ENCODE data around the gene P2RY12.
"Not testable (repeated sequence)": the region's sequence is repeated elsewhere in the genome, so short reads cannot be mapped to it uniquely, and the experiment has no call there.

P2RY12 gene

GRCh38 chr3:151403246-151403645, 18.7 kb upstream of the P2RY12 start:
- peaks cover 9% of the 10 kb centered on the region for H3K27me3 Mint-ChIP-seq (ENCODE audit: low read depth)

GRCh38 chr3:151402349-151402748, 17.8 kb upstream of the P2RY12 start:
- Mint-ChIP-seq H3K9me3 (no peaks in the 10 kb centered on the region), H3K36me3 (ENCODE audit: low read depth) (no peaks in the 10 kb centered on the region), H3K27me3 (ENCODE audit: low read depth) (peaks cover 9% of the 10 kb centered on the region), H3K4me3 (no peak overlapping the region), H3K4me1 (ENCODE audit: low read depth) (peaks cover 4% of the 10 kb centered on the region), H3K27ac (no peak overlapping the region)

More at GRCh38 chr3:151403246-151403645, 18.7 kb upstream of the P2RY12 start:
- Mint-ChIP-seq H3K4me3 (no peak overlapping the region), H3K27ac (no peak overlapping the region), H3K36me3 (ENCODE audit: low read depth) (no peaks in the 10 kb centered on the region), H3K9me3 (no peaks in the 10 kb centered on the region), H3K4me1 (ENCODE audit: low read depth) (peaks cover 4% of the 10 kb centered on the region)

DNA sequence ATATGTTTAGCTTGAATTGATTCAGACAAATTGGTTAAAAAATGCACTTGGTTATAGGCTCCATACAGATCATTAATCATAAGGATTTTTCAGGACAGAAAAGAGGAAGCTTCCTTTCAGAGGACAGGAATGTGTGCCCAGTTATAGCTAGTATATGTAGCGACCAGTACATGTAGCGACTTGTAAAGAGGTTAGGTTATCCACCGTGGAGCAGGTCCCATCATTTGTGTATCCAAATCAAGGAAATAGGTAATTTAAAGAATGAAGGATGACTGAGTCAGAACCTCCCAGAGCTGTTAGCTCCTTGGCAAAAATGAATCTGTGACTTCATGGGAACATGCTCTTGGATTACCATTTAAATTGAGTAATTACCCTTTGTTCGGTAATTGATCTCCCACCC, 15.8 kb upstream of the P2RY12 start:
- no peak overlapping the region for H3K4me3 Mint-ChIP-seq
- peaks cover 4% of the 10 kb centered on the region for H3K4me1 Mint-ChIP-seq (ENCODE audit: low read depth)
- H3K27ac Mint-ChIP-seq, result no peak overlapping the region
- H3K27me3 Mint-ChIP-seq (ENCODE audit: low read depth), result no peaks in the 10 kb centered on the region
- H3K36me3 Mint-ChIP-seq (ENCODE audit: low read depth), result no peaks in the 10 kb centered on the region
- no peaks in the 10 kb centered on the region for H3K9me3 Mint-ChIP-seq

GRCh38 chr3:151398895-151399294, 14.3 kb upstream of the P2RY12 start:
- H3K27ac Mint-ChIP-seq, result no peak overlapping the region
- no peaks in the 10 kb centered on the region for H3K9me3 Mint-ChIP-seq
- H3K36me3 Mint-ChIP-seq (ENCODE audit: low read depth), result no peaks in the 10 kb centered on the region
- H3K27me3 Mint-ChIP-seq (ENCODE audit: low read depth), result peaks cover 5% of the 10 kb centered on the region
- H3K4me3 Mint-ChIP-seq, result no peak overlapping the region
- peaks cover 2% of the 10 kb centered on the region for H3K4me1 Mint-ChIP-seq (ENCODE audit: low read depth)

GRCh38 chr3:151395806-151396205, 11.3 kb upstream of the P2RY12 start:
- Mint-ChIP-seq H3K27ac (no peak overlapping the region), H3K9me3 (no peaks in the 10 kb centered on the region), H3K36me3 (ENCODE audit: low read depth) (no peaks in the 10 kb centered on the region), H3K4me3 (no peak overlapping the region), H3K4me1 (ENCODE audit: low read depth) (no peaks in the 10 kb centered on the region), H3K27me3 (ENCODE audit: low read depth) (peaks cover 13% of the 10 kb centered on the region)

GRCh38 chr3:151394611-151395010, 10.1 kb upstream of the P2RY12 start:
- Mint-ChIP-seq H3K9me3 (no peaks in the 10 kb centered on the region), H3K36me3 (ENCODE audit: low read depth) (no peaks in the 10 kb centered on the region), H3K27me3 (ENCODE audit: low read depth) (peaks cover 13% of the 10 kb centered on the region), H3K4me1 (ENCODE audit: low read depth) (no peaks in the 10 kb centered on the region), H3K27ac (no peak overlapping the region), H3K4me3 (no peak overlapping the region)

DNA sequence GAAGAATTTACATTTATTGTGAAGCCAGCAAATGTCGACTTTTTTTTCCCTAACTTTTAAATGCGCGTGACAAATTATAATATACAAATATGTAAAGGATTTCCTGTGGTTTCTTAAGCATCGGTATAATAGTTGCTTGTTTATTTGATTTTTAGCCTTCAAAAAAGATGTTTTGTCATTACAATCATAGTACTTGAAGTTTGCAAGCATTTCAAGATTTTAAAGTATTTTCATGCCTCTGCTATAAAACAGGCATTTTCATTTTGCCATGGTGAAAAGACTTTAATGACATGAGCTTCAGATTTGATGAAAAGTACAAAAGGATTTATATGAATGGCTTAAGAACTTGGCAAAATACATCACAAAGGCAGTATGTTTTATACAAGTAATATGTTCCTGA, 9.4 kb upstream of the P2RY12 start:
- no peaks in the 10 kb centered on the region for H3K9me3 Mint-ChIP-seq
- H3K4me3 Mint-ChIP-seq, result no peak overlapping the region
- no peak overlapping the region for H3K27ac Mint-ChIP-seq
- no peaks in the 10 kb centered on the region for H3K4me1 Mint-ChIP-seq (ENCODE audit: low read depth)
- H3K36me3 Mint-ChIP-seq (ENCODE audit: low read depth), result no peaks in the 10 kb centered on the region
- H3K27me3 Mint-ChIP-seq (ENCODE audit: low read depth), result peaks cover 13% of the 10 kb centered on the region

DNA sequence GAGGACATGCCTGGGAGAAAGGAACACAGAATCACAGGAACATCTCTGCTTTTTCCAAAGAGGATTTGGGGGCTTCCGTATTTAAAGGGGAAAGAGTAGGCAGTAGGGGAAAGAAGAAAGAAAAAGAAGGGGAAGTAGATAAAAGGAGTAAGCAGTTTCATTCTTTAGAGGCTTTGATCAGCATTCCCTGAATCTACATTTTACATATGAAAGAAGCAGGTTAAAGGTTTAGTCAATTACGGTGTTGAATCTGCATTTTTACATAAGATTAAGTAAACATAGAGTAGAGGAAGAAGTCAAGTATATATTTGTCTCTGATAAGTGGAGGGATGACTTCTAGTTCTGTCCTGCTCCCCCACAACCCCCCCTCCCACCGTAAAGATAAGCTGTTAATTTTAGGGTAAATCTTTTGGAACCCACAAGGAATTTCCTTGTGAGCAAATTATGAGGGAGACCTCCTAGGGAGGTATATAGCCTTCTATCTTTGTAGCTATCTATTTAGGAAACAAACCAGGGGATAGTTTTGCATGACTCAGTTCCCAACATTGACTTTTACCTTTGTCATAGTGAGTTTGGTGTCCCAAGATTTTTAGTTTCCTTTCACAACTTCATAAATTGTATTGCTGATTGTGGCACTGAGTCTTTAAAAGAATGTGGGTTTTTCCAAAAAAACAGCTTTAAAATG, 8.7 kb upstream of the P2RY12 start:
- Mint-ChIP-seq H3K36me3 (ENCODE audit: low read depth) (no peaks in the 10 kb centered on the region), H3K4me3 (no peak overlapping the region), H3K27ac (no peak overlapping the region), H3K4me1 (ENCODE audit: low read depth) (no peaks in the 10 kb centered on the region), H3K9me3 (no peaks in the 10 kb centered on the region), H3K27me3 (ENCODE audit: low read depth) (peaks cover 13% of the 10 kb centered on the region)

- not testable (repeated sequence) for H3K4me1 Mint-ChIP-seq (ENCODE audit: low read depth); H3K36me3 Mint-ChIP-seq (ENCODE audit: low read depth); H3K27ac Mint-ChIP-seq; H3K9me3 Mint-ChIP-seq; H3K4me3 Mint-ChIP-seq
- H3K27me3 Mint-ChIP-seq (ENCODE audit: low read depth), result peaks cover 13% of the 10 kb centered on the region
Measured at GRCh38 chr3:151392191-151392590, 7.6 kb upstream of the P2RY12 start.

- no peak overlapping the region for H3K27ac Mint-ChIP-seq
- no peaks in the 10 kb centered on the region for H3K9me3 Mint-ChIP-seq
- no peaks in the 10 kb centered on the region for H3K36me3 Mint-ChIP-seq (ENCODE audit: low read depth)
- peaks cover 4% of the 10 kb centered on the region for H3K4me1 Mint-ChIP-seq (ENCODE audit: low read depth)
- no peak overlapping the region for H3K4me3 Mint-ChIP-seq
- peaks cover 13% of the 10 kb centered on the region for H3K27me3 Mint-ChIP-seq (ENCODE audit: low read depth)
Measured at GRCh38 chr3:151391720-151392119, 7.2 kb upstream of the P2RY12 start.

DNA sequence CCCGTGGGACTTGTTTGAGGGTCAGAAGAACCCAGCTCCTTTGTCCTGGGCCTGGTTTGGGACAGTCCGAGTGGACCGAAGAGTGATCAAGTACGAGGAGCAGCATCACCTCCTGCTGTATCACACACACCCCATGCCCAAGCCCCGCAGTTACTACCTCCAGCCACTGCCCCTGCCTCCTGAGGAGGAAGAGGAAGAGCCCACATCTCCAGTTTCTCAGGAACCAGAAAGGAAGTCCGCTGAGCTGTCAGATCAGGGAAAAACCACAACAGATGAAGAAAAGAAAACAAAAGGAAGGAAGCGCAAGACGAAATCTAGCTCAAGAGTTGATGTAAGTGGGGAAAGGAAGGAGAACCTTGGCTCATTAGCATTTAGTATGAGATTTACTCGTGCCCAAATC, 3.3 kb upstream of the P2RY12 start:
- Mint-ChIP-seq H3K4me3 (no peak overlapping the region), H3K27me3 (ENCODE audit: low read depth) (peaks cover 6% of the 10 kb centered on the region), H3K4me1 (ENCODE audit: low read depth) (peaks cover 10% of the 10 kb centered on the region), H3K36me3 (ENCODE audit: low read depth) (no peaks in the 10 kb centered on the region), H3K27ac (no peak overlapping the region), H3K9me3 (no peaks in the 10 kb centered on the region)

- Mint-ChIP-seq H3K27ac (no peak overlapping the region), H3K4me3 (no peak overlapping the region), H3K4me1 (ENCODE audit: low read depth) (peaks cover 13% of the 10 kb centered on the region), H3K36me3 (ENCODE audit: low read depth) (no peaks in the 10 kb centered on the region), H3K9me3 (no peaks in the 10 kb centered on the region), H3K27me3 (ENCODE audit: low read depth) (peaks cover 5% of the 10 kb centered on the region)
Measured at GRCh38 chr3:151387432-151387831, 2.9 kb upstream of the P2RY12 start.

GRCh38 chr3:151386056-151386455, 1.5 kb upstream of the P2RY12 start:
- H3K4me1 Mint-ChIP-seq (ENCODE audit: low read depth), result peaks cover 13% of the 10 kb centered on the region
- no peak overlapping the region for H3K27ac Mint-ChIP-seq
- no peaks in the 10 kb centered on the region for H3K36me3 Mint-ChIP-seq (ENCODE audit: low read depth)
- H3K9me3 Mint-ChIP-seq, result no peaks in the 10 kb centered on the region
- no peak overlapping the region for H3K4me3 Mint-ChIP-seq
- no peaks in the 10 kb centered on the region for H3K27me3 Mint-ChIP-seq (ENCODE audit: low read depth)

DNA sequence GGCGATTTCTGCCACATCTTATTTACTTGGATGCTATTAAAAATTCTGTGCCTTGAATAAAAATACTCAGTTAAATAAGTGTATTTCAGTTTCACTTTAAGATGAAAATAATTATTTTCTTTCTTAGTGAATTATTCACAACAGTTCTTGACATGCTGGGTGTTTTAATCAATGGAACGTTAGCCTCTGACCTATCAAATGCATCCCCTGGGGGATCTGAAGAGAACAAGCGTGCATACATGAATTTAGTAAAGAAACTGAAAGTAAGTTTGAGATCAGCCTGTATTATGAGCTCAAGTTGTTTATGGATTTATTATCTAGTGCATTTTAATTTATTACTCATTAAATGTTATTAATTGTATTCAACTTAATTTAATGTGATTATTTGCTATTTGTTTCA, 597 bp downstream of the P2RY12 start:
- no peak overlapping the region for H3K27ac Mint-ChIP-seq
- H3K27me3 Mint-ChIP-seq (ENCODE audit: low read depth), result no peaks in the 10 kb centered on the region
- no peaks in the 10 kb centered on the region for H3K36me3 Mint-ChIP-seq (ENCODE audit: low read depth)
- H3K4me3 Mint-ChIP-seq, result no peak overlapping the region
- H3K4me1 Mint-ChIP-seq (ENCODE audit: low read depth), result peaks cover 13% of the 10 kb centered on the region
- H3K9me3 Mint-ChIP-seq, result no peaks in the 10 kb centered on the region

DNA sequence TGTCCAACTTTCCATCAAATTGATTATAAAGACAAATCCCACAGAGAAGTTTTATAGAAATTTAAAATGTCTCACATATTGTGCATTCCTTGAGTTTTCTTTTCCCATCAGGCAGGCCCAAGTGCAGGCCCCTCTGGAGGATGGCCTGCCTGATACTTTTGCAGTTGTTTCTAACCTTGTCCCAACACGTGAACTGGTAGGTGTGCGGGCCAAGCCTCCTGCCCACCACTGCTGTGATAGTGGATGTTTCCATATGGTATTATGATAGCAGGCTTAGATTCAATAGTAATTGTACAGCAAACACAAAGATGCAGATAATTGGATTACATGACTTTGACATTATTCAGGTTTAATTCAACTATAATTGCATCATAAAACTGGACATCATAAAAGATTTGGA, 1.4 kb downstream of the P2RY12 start:
- no peaks in the 10 kb centered on the region for H3K9me3 Mint-ChIP-seq
- H3K36me3 Mint-ChIP-seq (ENCODE audit: low read depth), result no peaks in the 10 kb centered on the region
- peaks cover 13% of the 10 kb centered on the region for H3K4me1 Mint-ChIP-seq (ENCODE audit: low read depth)
- no peak overlapping the region for H3K27ac Mint-ChIP-seq
- H3K4me3 Mint-ChIP-seq, result no peak overlapping the region
- no peaks in the 10 kb centered on the region for H3K27me3 Mint-ChIP-seq (ENCODE audit: low read depth)

- no peaks in the 10 kb centered on the region for H3K36me3 Mint-ChIP-seq (ENCODE audit: low read depth)
- no peaks in the 10 kb centered on the region for H3K27me3 Mint-ChIP-seq (ENCODE audit: low read depth)
- H3K9me3 Mint-ChIP-seq, result no peaks in the 10 kb centered on the region
- no peak overlapping the region for H3K27ac Mint-ChIP-seq
- H3K4me1 Mint-ChIP-seq (ENCODE audit: low read depth), result peaks cover 10% of the 10 kb centered on the region
- no peak overlapping the region for H3K4me3 Mint-ChIP-seq
Measured at GRCh38 chr3:151382671-151383070, 1.9 kb downstream of the P2RY12 start.
